K562 (cell line): Measurements from ENCODE around the gene TAF5L. TPM values are rescaled to one million over a fixed set of nuclear protein-coding genes. Genes with fewer than 3 reads are reported as not detected.

Experiments used
- ASH1L ChIP-seq: fragments of 450-650 bp; IDR thresholded peaks from 2 replicates; pipeline ENCODE4 v1.6.1; 2018; ENCODE audit warnings: borderline replicate concordance, mild to moderate bottlenecking, low read depth; ENCODE audit not compliant: partially characterized antibody
- ATF6 ChIP-seq: sonication (generic); formaldehyde crosslinking; IDR thresholded peaks from 2 replicates; pipeline ENCODE4 v1.4.0; 2020; ENCODE audit warnings: mild to moderate bottlenecking, missing genetic modification reagents
- CCNT2 ChIP-seq: IDR thresholded peaks from 2 replicates; pipeline ENCODE4 v1.6.1; 2011; ENCODE audit warnings: borderline replicate concordance, low read depth, mild to moderate bottlenecking, moderate library complexity, mixed read lengths, low read length; ENCODE audit not compliant: insufficient read length; ENCODE audit errors: extremely low read depth
- HDAC1 ChIP-seq, 2 experiments: fragments of 450-650 bp; IDR thresholded peaks; 2 replicates each; pipeline ENCODE4 v1.6.1; 2016 to 2017; ENCODE audit warnings: inconsistent platforms in 1 of 2, mild to moderate bottlenecking in 1 of 2, moderate library complexity in 1 of 2
- KDM4B ChIP-seq, 2 experiments: fragments of 450-650 bp in 1 of 2; sonication (generic) in 1 of 2; IDR thresholded peaks; 2 replicates each; pipeline ENCODE4 v1.6.1; 2016 to 2017; ENCODE audit warnings: borderline replicate concordance in 2 of 2, antibody characterized with exemption in 1 of 2, low read depth in 1 of 2, mild to moderate bottlenecking in 1 of 2
- MTA1 ChIP-seq: fragments of 450-650 bp; IDR thresholded peaks from 2 replicates; pipeline ENCODE4 v1.6.1; 2017; ENCODE audit warnings: borderline replicate concordance
- PCBP2 ChIP-seq: fragments of 200-400 bp; formaldehyde crosslinking; IDR thresholded peaks from 2 replicates; pipeline ENCODE4 v1.6.1; 2018; ENCODE audit warnings: low read length, low read depth, mild to moderate bottlenecking, moderate library complexity; ENCODE audit not compliant: poor library complexity, severe bottlenecking
- RAD21 ChIP-seq, 2 experiments: fragments of 250-450 bp in 1 of 2; fragments of 450-650 bp in 1 of 2; sonication (Bioruptor Pico) in 1 of 2; formaldehyde crosslinking in 1 of 2; IDR thresholded peaks in 1 of 2; conservative IDR thresholded peaks in 1 of 2; 2 replicates each; pipeline versions ENCODE4 v1.4.0 to v1.8.0; 2020 to 2022; ENCODE audit warnings: mild to moderate bottlenecking in 2 of 2, moderate library complexity in 1 of 2
- SOX6 ChIP-seq: fragments of 450-650 bp; IDR thresholded peaks from 2 replicates; pipeline ENCODE4 v1.6.1; 2014; ENCODE audit warnings: mild to moderate bottlenecking
- SREBF1 ChIP-seq: fragments of 150-350 bp; IDR thresholded peaks from 2 replicates; pipeline ENCODE4 v1.6.1; 2014; ENCODE audit warnings: antibody characterized with exemption, low read depth, low read length, borderline replicate concordance
- ZBED1 ChIP-seq: IDR thresholded peaks from 2 replicates; pipeline ENCODE4 v1.6.1; 2014
- ZC3H8 ChIP-seq: fragments of 450-650 bp; IDR thresholded peaks from 2 replicates; pipeline ENCODE4 v1.6.1; 2017
- ZNF23 ChIP-seq: fragments of 250-450 bp; sonication (Bioruptor Pico); IDR thresholded peaks from 2 replicates; pipeline ENCODE4 v1.4.0; 2020; ENCODE audit warnings: mild to moderate bottlenecking
- ZNF76 ChIP-seq: fragments of 250-450 bp; sonication (Bioruptor Pico); IDR thresholded peaks from 2 replicates; pipeline ENCODE4 v1.4.0; 2020; ENCODE audit warnings: mild to moderate bottlenecking, moderate library complexity, borderline replicate concordance
- polyA plus RNA-seq, 8 experiments: library from polyadenylated mRNA; depleted of rRNA in 4 of 8; stranded (reverse) in 5 of 8; unstranded in 3 of 8; fragments of >200 nt; fragmentation: Nextera tagmentation in 2 of 8; fragmentation: Illumina TruSeq in 1 of 8; extraction: Ambion mirVana in 2 of 8; extraction: Trizol in 1 of 8; gene quantifications; 2 replicates each; pipeline versions ENCODE4 v1.2.1 to v1.2.3, GENCODE V29; 2011 to 2014; ENCODE audit warnings: inconsistent platforms in 1 of 8, missing spikeins in 1 of 8
- total RNA-seq, 7 experiments: library from RNA; depleted of rRNA in 6 of 7; stranded (reverse); fragments of >200 nt in 6 of 7; fragmentation: Illumina TruSeq in 2 of 7; extraction: Trizol in 2 of 7; gene quantifications; 2 replicates each; pipeline versions ENCODE4 v1.2.1 to v1.2.3, GENCODE V29; 2011 to 2021; ENCODE audit warnings: low replicate concordance in 1 of 7

The TAF5L gene
- total and polyA plus RNA-seq, 9 of the 15 experiments (the other 6 are each of a cell fraction or from before 2014, with no cell fraction given) = 2.2 to 34.2 (median 23.3) TPM

GRCh38 chr1:229590119-229590518 lies 35.8 kb downstream of the TAF5L start (continued):
- TF ChIP-seq PCBP2 (no peak), SREBF1 (no peak), ATF6 (CRISPR knock-in tag) (no peak), SOX6 (no peak), RAD21 (CRISPR knock-in tag; conservative IDR thresholded peaks at IDR 0.05 in 1 of 2, IDR thresholded peaks at IDR 0.05 in 1 of 2) (no peak), MTA1 (no peak), ZNF23 (CRISPR knock-in tag) (no peak), KDM4B (IDR thresholded peaks at IDR 0.05; ENCODE audit: borderline replicate concordance in 2 of 2, low read depth in 1 of 2) (no peak), HDAC1 (IDR thresholded peaks at IDR 0.05) (no peak), ASH1L (no peak), ZBED1 (no peak), ZC3H8 (no peak), ZNF76 (no peak), CCNT2 (no peak)
- TF ChIP-seq, all 486 proteins: peak for 0
